Ishikawa (cell line): ENCODE data around the gene THAP12.

ENCODE experiments used
- CEBPB ChIP-seq: IDR thresholded peaks from 2 replicates; pipeline ENCODE4 v1.6.1; 2012
- CREB1 ChIP-seq: IDR thresholded peaks from 2 replicates; pipeline ENCODE4 v1.6.1; 2012; ENCODE audit warnings: low read depth
- EGR1 ChIP-seq: IDR thresholded peaks from 2 replicates; pipeline ENCODE4 v1.6.1; 2012
- EP300 ChIP-seq: IDR thresholded peaks from 2 replicates; pipeline ENCODE4 v1.6.1; 2012; ENCODE audit warnings: borderline replicate concordance
- FOXM1 ChIP-seq: IDR thresholded peaks from 2 replicates; pipeline ENCODE4 v1.6.1; 2012; ENCODE audit warnings: low read depth, borderline replicate concordance
- MAX ChIP-seq: IDR thresholded peaks from 2 replicates; pipeline ENCODE4 v1.6.1; 2012
- NFIC ChIP-seq: IDR thresholded peaks from 2 replicates; pipeline ENCODE4 v1.6.1; 2012
- RAD21 ChIP-seq: IDR thresholded peaks from 2 replicates; pipeline ENCODE4 v1.6.1; 2012; ENCODE audit warnings: low read depth
- REST ChIP-seq: IDR thresholded peaks from 2 replicates; pipeline ENCODE4 v1.6.1; 2012; ENCODE audit warnings: low read depth, mild to moderate bottlenecking
- TAF1 ChIP-seq: IDR thresholded peaks from 2 replicates; pipeline ENCODE4 v1.6.1; 2012; ENCODE audit warnings: low read depth, mild to moderate bottlenecking
- TCF12 ChIP-seq: IDR thresholded peaks from 2 replicates; pipeline ENCODE4 v1.6.1; 2012; ENCODE audit warnings: low read depth
- TEAD4 ChIP-seq: IDR thresholded peaks from 2 replicates; pipeline ENCODE4 v1.6.1; 2012
- YY1 ChIP-seq: IDR thresholded peaks from 2 replicates; pipeline ENCODE4 v1.6.1; 2012; ENCODE audit warnings: low read depth
- ZBTB7A ChIP-seq: IDR thresholded peaks from 2 replicates; pipeline ENCODE4 v1.6.1; 2012; ENCODE audit warnings: low read depth
- TF ChIP-seq, protein P1 (sequence below): IDR thresholded peaks from 2 replicates; pipeline ENCODE4 v1.6.1; 2012

THAP12 gene

DNA sequence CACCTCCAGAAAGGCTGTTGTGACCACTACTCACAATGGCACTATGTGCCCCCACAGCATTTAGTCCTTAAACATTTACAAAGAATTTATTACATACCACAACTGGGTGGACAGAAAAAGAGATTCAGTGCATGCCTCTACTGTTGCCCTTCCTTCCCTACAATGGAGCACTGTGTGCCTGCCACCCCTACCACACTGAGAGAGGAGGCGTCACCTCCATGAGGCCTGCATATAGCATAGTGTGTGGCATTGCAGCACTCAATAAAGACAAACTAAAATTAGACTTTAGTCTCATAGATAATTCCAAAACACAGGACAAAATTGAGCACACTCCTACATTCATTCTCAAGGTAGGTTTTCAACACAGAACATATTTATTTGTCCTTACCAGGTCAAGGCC, 25.8 kb downstream of the THAP12 start:
- TF ChIP-seq EGR1: no peak
- no peak for TF ChIP-seq RAD21
- TF ChIP-seq EP300: no peak
- TF ChIP-seq CREB1: no peak
- TF ChIP-seq MAX: no peak
- TF ChIP-seq CEBPB: no peak
- TF ChIP-seq REST: no peak
- no peak for TF ChIP-seq TCF12
- TF ChIP-seq TEAD4: no peak
- TF ChIP-seq FOXM1: no peak
- no peak for TF ChIP-seq TAF1
- TF ChIP-seq, protein P1, sequence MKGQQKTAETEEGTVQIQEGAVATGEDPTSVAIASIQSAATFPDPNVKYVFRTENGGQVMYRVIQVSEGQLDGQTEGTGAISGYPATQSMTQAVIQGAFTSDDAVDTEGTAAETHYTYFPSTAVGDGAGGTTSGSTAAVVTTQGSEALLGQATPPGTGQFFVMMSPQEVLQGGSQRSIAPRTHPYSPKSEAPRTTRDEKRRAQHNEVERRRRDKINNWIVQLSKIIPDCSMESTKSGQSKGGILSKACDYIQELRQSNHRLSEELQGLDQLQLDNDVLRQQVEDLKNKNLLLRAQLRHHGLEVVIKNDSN: no peak
- no peak for TF ChIP-seq ZBTB7A
- TF ChIP-seq YY1: no peak
- no peak for TF ChIP-seq NFIC

GRCh38 chr11:76348348-76348747, 32.6 kb downstream of the THAP12 start:
- TF ChIP-seq REST (no peak), CEBPB (no peak), NFIC (no peak), TAF1 (no peak), TCF12 (no peak), YY1 (no peak), MAX (no peak), CREB1 (no peak), FOXM1 (no peak), EP300 (no peak)

- TF ChIP-seq RAD21 (no peak; the same call in 1 of the 2 replicates), EP300 (no peak), CEBPB (no peak), CREB1 (no peak), EGR1 (no peak), TEAD4 (no peak), YY1 (no peak), TAF1 (no peak), REST (no peak), NFIC (no peak), TCF12 (no peak), MAX (no peak), ZBTB7A (no peak), FOXM1 (no peak)
- TF ChIP-seq, protein P1: no peak
These were observed 33.5 kb downstream of the THAP12 start for GRCh38 chr11:76347466-76347865.

DNA sequence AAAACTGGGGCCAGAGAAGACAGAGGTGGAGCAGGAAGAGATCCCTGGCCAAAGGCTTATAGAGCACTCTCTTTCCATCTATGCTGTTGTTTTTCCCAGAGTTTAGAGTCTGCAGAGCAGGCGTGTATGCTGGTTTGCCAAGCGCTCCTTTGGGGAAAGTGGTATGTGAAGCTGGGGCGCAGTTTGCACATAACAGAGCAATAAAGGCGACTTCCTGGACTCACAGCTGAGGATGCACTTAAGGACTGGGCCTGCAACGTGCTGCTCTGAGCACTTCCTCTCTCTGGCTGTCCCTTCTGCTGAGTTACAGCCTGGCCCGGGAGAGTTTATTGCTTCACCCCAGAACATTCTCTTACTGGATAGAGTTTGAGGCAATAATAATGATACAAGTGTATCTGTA, 41.7 kb downstream of the THAP12 start:
- TF ChIP-seq NFIC (no peak), CREB1 (no peak), FOXM1 (no peak), ZBTB7A (no peak), REST (no peak), YY1 (no peak), MAX (no peak), EGR1 (no peak), CEBPB (no peak), TEAD4 (no peak), TCF12 (no peak), EP300 (no peak), TAF1 (no peak), RAD21 (no peak)
- TF ChIP-seq, protein P1: no peak
